Omental fat pad (tissue), 4 donors: ENCODE results near the gene DCANP1. TPM values are rescaled to one million over a fixed set of nuclear protein-coding genes. Genes with fewer than 3 reads are reported as not detected.

Experiments
- ATAC-seq: fragments of 150-250 bp; one replicate; pipeline ENCODE4 v1.9.1; 2016; ENCODE audit warnings: mild to moderate bottlenecking, moderate library complexity; ENCODE audit not compliant: low FRiP score
- DNase-seq: peaks from one replicate; pipeline ENCODE4 v3.0.0-alpha.2; 2019; ENCODE audit warnings: low spot score
- total RNA-seq, 4 donors: library from RNA; depleted of rRNA; stranded (reverse); fragments of >200 nt; gene quantifications; one replicate each; pipeline ENCODE4 v1.1.0, GENCODE V29; 2016
- TF ChIP-seq, protein P1 (sequence below), 3 donors: fragments of 450-650 bp; IDR thresholded peaks; one replicate each; pipeline ENCODE4 v1.5.1; 2016 to 2017; ENCODE audit warnings: antibody characterized with exemption in 3 of 3, mild to moderate bottlenecking in 3 of 3, moderate library complexity in 2 of 3

DCANP1 gene
- total RNA-seq, 4 donors from 2014 or later = 0.19 TPM; not detected in 3

DNA sequence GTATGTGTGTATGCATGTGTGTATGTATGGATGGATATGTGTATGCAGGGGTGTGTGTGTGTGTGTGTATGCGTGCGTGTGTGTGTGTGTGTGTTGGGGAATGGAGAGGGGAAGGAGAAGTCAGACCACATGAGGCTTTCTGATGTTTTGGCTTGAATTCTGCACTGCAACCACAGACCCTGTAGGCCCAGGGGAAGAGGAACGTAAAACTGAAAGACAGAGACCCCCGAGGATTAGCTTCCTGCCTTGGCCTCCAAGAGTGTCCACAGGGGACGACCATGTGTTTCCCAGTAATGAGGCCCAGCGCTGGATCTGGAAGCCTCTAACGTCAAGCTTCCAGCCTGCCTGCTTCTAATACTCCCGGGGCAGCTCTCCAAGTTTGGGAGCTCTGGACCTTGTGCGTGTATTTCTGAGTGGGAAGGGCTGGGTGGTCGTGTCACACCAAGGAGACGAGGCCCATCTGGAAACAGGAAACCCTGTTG lies 5.8 kb downstream of the DCANP1 start:
- DNase-seq (no peak), ATAC-seq (no peak)
- TF ChIP-seq, protein P1, sequence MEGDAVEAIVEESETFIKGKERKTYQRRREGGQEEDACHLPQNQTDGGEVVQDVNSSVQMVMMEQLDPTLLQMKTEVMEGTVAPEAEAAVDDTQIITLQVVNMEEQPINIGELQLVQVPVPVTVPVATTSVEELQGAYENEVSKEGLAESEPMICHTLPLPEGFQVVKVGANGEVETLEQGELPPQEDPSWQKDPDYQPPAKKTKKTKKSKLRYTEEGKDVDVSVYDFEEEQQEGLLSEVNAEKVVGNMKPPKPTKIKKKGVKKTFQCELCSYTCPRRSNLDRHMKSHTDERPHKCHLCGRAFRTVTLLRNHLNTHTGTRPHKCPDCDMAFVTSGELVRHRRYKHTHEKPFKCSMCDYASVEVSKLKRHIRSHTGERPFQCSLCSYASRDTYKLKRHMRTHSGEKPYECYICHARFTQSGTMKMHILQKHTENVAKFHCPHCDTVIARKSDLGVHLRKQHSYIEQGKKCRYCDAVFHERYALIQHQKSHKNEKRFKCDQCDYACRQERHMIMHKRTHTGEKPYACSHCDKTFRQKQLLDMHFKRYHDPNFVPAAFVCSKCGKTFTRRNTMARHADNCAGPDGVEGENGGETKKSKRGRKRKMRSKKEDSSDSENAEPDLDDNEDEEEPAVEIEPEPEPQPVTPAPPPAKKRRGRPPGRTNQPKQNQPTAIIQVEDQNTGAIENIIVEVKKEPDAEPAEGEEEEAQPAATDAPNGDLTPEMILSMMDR (IDR thresholded peaks at IDR 0.05) = no peak

GRCh38 chr5:135440916-135441315 lies 6.2 kb downstream of the DCANP1 start:
- ATAC-seq = no peak
- DNase-seq = no peak
- TF ChIP-seq, protein P1 (IDR thresholded peaks at IDR 0.05) = no peak

DNA sequence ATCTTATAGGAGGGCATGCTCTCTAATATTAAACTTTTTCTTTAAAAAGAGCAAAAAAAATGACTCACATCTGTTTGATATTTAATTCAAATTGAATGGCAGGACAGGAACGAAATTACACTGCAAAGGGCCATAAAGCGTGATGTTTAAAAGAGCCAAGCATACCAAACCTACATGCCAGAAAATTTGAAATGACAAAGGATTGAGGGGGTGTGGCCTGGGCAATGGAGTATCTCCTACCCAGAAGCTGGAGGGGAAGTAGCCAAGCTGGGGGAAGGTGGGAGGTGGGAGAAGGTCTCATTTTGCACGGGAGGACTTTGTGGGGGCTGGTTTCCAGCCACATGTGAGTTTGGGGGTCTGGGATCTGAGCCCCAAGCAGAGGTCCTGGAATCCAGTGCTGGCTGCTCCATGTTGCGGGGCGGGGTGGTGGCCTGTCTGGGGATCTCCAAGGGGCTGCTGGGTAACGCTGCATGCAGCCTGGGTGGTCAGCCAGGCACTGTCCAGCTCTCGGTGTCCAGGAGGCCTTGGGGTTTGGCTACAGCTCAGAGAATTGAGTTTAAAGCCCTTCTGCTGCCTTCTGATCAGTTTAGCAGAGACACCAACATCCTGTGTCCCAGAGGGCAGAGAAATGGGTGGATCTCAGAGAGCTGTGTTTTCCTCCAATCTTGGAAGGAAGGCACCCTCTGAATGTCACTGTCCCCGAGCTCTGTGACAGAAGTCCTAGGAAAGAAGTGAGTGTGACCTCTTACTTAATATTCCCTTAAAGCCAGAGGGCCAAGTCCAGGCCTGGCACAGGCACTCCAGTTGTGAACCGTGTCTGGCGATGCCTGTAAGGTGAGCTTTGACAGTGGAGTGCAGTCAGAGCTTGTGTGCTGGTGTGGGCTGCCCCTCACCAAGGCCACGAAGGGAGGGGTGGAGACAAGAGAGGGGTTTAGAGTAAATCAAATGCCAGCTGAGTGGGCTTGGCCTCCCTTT lies 7.6 kb downstream of the DCANP1 start:
- TF ChIP-seq, protein P1 (IDR thresholded peaks at IDR 0.05) = no peak
- no peak for DNase-seq
- no peak for ATAC-seq

- DNase-seq (no peak), ATAC-seq (no peak)
- TF ChIP-seq, protein P1 (IDR thresholded peaks at IDR 0.05) = no peak
These were observed 8.4 kb downstream of the DCANP1 start for GRCh38 chr5:135438636-135439221.

DNA sequence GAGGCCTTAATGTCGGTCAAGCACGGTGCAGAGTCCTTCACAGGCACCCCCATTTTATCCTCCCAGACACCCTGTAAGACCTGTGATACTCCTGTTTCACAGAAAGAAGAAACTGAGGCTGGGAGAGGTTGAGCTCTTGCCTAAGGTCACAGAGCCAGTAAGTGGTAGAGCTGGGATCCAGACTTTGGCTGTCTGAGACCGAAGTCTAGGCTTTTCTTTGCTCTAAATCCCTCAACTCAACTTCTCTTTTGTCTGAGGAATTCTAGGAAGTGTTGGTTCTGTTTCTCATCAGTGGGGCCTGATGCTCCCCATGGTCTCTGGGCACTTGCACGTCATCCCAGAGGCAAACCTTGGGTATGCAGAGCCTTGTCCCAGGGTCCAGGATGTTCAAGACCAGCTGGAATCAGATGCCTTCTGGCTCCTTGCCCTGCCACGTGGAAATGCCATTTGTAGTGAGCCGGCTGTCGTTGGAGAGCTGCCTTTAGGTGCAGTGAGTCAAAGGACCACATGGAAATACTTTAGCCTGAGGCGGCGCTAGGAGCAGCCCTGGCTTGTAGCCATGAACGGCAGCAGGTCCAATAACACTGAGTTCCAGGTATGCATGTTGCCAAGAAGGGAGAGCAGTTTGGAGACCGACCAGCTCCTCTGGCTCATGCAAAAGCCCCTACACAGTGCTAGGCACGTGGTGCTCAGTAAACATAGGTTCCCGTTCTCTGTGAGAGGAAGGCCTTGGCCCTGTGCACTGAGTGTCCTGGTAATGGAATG lies 9.2 kb downstream of the DCANP1 start:
- TF ChIP-seq, protein P1 (IDR thresholded peaks at IDR 0.05) = no peak
- DNase-seq (no peak), ATAC-seq (peak; percentile 64)

DNA sequence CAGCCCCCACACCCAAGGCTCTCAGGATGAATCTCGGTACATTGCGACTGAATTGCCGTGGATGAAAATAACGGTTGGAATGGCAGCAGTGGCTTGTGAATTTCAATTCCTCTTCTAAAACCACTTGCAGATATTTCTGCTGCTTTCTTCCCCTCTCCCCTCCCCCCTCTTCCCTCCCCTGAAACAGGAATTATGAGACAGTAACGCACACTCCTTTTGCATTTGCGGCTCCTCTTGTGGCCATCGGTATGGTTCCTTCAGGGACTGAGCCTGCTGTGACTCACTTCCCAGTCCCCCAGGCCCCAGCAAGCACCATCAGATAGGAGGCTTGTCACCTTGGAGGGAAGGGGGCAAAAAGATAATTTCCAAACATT lies 9.7 kb downstream of the DCANP1 start:
- ATAC-seq (no peak), DNase-seq (no peak)
- TF ChIP-seq, protein P1 (IDR thresholded peaks at IDR 0.05) = no peak
